HG02943 (cell line): ENCODE data around the gene GPR84.
"Not testable (repeated sequence)": the region's sequence is repeated elsewhere in the genome, so short reads cannot be mapped to it uniquely, and the experiment has no call there.

Experiments used
- ATAC-seq: cut with Tn5 transposase; IDR thresholded peaks from one replicate; pipeline ENCODE4 v1.9.1; 2021; ENCODE audit warnings: mild to moderate bottlenecking, low read depth, moderate library complexity; ENCODE audit not compliant: unreplicated experiment

GPR84 gene

DNA sequence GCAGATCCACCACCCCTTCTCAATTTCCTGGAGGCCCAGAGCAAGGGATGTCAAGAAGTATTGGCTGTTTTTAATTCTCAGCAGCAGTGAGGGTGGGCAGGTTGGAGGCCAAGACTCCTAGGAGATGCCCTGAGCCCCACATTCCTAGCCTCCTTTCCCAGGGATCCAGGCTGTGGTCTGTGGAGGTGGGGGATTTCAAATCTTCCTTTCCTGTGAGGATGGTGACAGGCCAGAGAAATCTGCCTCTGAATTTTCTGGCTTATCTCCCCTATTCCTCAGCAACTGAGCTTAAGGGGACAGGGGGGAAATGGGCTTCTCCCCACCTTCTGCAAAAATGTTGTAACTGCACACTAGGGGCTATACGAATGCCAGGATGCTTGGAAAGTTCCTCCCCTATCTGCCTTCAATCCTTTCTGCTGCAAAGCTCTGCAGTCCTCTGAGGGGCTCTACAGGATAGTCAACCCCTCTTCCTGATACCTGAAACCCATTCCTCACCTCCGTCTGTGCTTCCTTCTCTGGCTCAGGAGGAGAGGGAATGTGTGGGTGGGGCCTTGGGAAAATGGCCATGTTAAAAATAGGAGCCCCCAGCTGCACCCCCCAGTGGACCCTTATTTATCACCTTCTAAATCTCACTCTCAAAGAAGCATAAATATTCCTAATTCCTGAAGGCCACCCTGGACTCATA lies 6.6 kb downstream of the GPR84 start:
- no peak for ATAC-seq

DNA sequence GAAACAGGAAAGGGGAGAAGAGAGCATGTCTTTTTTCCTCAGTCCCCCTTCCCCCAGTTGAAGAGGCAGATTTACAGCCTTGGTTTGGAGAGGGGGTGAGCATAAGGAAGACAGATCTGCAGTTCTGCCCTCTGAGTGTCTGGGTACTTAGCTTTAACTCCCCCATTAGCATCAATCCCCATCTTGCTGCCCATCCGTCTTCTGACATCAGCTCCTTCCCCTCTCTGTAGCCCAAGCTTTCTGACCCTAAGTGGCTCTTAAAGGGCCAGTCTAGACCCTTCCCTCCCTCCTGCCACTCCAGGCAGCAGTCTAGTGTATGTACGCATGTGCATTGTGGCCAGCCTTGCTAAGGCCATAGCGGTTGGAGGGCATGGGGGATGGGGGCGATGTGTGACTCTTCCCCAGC lies 7.3 kb downstream of the GPR84 start:
- no peak for ATAC-seq

DNA sequence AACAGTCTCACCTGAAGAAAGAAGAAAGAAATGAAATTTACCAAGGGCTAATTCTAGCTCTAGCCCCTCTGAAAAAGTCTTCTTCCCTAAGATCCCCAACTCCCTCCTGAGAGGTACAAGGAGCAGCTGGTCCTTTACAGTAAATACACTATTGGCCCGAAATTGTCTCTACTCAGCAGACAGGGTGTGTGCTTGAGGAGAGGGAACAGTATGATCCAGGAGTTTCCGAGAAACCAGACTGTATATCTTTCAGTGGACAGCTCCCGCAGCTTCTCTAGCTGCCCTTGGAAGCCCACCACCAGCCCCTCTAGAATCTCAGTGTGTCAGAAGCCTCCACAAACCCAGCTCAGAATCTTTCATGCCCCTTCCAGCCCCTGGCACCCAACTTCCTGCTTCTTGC lies 8.1 kb downstream of the GPR84 start:
- no peak for ATAC-seq

DNA sequence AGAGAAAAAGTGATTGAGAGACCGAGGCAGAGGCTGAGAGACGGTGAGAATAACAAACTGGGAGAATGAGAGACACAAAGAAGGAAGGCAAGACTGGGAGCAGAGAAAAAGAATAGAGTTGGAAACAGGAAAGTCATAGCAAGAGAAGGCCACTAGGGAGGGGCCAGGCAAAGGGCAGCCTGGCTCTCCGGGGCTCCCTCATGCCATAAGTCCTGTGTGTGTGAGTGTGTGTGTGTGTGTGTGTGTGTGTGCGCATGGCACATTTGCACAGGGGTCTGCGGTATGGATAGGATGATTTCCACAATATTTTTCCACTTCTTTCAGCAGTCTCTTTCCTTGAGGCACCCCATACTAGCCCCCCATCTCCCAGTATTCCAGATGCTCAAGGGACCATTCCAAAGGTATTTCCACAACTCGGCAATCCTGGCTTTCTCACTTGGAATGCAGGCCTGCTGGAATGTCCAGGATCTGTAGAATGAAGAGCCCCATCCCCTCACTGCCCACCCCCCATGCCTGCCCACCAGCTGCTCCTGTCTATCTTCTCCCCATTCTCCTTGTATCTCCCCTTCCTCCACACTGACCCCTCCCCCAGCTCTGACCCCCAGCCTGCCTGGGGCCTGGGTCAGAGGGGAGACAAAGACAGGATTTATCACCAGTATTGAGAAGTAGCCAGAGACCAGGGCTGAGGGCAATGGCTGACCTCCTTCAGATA lies 9.0 kb downstream of the GPR84 start:
- no peak for ATAC-seq

DNA sequence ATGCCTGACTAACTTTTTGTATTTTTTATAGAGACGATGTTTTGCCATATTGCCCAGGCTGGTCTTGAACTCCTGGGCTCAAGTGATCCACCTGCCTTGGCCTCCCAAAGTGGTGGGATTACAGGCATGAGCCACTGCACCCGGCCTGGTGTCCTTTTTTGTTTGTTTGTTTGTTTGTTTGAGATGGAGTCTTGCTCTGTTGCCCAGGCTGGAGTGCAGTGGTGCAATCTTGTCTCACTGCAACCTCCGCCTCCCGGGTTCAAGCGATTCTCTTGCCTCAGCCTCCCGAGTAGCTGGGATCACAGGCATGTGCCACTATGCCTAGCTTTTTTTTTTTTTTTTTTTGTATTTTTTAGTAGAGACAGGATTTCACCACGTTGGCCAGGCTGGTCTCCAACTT lies 10.0 kb downstream of the GPR84 start:
- ATAC-seq, result not testable (repeated sequence)

DNA sequence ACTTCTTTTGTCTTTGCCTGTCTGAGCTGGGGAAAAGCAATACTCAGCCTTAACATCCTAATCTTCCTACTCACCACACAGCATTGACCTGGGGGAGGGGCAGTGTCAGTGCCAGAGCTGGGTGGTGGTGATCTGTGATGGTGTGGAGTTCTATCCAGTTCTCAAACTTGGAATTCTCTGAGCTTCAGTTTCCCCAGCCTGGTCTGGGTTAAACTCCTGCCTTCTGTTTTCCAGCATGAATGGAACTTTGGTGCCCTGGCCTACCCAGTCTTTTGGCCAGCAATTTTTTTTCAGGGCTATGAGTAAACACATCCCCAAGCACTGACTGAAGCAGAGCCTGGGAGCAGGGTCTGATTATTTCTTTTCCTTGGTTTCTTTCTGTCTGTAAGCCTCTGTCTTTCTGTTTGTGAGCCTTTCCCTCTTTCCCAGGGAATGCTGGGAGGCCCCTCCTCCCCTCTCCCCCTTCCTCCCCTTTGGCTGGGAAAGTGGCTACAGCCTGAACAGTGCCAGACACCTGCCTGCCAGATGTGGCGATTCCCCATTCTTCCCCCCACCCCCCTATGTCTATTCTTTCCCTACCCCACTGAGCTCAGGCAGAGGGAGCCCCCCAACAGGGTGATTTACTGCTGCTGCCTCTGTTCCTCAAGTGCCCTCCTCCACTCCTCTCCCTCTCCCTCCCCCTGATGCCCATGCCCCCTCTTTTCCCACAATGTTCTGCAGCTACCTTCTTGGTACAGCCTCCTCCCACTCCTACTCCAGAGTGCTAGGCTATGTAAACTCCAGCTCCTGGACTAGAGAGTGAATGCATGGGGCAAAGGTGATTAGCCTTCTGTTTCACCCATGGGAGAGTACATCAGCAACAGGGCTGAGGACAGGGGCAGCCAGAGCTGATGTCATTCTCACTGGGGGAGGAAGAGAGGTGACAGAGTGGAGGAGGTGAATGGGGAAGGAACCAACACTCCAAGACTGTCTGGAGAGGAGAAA lies 11.1 kb downstream of the GPR84 start:
- ATAC-seq, result no peak

DNA sequence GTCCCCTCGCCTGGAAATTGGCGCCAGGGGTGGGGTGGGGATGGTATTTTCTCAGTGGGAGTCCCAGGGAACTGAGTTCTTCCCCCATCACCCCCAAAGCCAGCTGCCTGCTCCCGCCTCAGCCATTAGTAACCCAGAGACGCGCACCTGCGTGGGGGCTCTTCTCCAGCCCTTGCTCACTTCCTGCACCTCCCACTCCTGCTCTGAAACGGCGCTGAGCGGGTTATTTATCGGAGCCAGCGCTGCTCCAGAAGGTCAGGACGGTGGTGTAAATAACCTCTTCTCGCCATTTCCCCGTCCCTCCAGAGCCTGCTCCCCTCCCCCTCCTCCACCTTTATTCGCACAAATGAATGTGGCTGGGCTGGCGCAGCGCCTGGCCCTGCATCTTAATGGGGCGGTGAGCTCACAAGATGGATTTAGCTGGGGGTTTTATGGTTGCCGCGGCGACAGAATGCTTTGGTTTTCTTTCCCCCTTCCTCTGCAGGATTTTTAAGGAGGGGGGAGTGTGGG lies 12.2 kb downstream of the GPR84 start:
- no peak for ATAC-seq

DNA sequence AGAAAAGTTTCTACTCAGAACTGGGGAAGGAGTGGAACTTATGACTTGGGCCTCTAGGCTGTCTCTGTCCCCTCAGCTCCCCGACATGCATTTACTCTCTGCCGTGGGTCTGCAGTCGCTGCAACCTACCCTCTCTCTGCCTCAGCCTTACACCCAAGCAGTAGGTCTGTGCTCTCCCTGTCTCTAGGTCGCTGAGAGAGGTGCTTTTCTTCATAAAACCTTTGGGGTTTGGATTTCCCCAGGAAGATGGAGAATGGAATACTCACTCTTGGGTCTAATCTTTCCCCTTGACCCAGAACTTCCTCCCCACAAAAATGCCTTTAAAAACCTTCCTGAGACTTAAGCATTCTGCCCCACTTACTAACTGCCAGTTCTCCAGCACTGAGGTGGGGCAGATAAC lies 12.9 kb downstream of the GPR84 start:
- no peak for ATAC-seq

DNA sequence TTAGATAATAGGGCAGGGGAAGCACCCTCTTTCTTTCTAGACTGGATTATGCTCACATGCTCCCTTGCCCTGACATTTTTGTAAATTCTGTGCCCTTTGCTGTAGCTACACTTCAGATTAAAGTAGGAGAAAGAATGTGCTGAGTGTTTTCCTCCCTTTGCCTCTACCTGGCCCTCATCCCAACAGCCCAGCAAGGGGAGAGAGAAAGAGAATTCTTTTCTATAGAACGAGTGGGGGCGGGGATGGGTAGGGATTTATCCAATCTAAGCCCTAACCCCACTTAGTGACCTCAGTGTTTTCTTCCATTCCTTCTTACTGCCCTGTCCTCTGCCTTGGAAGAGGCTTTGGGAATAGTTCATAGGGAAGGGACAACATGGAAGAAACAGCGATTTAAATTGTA lies 13.5 kb downstream of the GPR84 start:
- ATAC-seq, result no peak

DNA sequence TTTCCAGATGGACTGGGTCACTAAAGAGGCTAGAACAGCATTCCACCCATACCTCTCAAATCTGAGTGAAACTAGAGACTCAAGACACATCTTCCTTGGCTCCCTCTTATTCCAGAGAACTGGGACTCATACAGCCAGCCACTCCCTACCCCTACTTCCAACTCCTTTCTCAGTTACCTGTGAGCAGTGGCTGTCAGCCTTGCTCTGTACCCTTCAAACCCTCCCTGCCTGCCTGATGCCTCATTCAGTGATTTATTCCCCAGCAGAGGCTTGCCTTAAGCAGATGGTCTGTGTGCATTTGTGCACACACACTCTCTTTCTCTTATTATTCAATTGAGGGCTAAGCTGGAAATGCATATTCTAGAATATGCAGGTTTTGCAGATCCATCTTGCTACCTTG lies 14.6 kb downstream of the GPR84 start:
- ATAC-seq, result no peak

DNA sequence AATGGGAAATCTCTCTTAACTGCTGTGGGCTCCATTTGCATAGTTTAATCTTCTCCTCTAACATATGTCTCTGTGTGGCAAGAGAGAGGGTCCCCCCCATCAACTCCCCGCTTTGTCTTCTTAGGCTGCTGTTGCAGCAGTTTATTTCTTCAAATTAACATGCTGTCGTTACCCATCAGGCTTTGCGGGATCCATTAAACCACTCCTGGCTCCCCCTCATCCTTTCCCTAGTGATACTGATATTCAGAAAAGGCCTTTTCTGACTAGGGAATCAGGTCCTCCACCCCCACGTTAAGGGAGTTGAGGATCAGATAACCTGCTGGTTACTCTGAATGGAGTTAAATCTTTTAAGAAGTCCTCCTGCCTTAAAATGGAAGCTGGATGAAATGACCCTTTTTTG lies 15.2 kb downstream of the GPR84 start:
- ATAC-seq, result no peak

DNA sequence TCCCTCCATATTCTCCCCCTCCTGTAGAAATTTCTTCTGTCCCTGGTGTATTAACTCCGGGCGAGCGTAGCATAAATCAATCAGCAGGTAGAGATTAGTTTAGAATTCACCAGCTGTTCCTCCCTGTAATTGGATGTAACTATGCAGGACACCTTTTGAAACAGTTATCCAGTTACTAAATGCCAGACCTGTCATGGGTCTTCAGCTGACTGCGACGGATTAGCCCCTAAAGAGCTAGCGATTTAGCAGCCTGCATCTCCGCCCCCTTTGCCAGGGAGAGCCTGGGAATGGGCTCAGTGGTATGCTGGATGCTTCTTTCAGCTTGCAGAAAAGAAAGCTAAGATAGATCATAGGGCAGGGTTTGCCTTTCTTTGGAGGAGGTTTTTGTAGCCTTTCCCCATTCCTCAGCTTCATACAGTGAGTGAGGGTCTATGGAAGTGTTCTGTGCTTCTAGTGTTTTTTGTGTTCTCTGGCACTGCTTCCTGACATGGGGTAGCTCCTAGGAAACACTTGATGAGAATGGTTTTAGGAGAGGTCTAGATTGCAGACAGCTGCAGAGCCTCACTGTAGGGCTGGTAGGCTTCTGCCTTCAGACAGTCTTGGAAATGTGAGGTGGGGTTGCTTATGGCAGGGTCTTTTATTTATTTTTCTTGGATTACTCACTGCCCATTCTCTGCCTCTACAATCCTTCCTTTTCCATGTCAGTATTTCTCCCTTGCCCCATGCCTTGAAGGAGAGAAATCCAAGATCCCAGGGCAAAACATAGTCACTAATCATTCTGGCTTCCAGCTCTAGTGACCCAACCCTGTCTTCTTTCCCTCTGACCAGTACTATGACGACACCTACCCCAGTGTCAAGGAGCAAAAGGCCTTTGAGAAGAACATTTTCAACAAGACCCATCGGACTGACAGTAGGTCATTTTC lies 22.6 kb downstream of the GPR84 start:
- no peak for ATAC-seq

DNA sequence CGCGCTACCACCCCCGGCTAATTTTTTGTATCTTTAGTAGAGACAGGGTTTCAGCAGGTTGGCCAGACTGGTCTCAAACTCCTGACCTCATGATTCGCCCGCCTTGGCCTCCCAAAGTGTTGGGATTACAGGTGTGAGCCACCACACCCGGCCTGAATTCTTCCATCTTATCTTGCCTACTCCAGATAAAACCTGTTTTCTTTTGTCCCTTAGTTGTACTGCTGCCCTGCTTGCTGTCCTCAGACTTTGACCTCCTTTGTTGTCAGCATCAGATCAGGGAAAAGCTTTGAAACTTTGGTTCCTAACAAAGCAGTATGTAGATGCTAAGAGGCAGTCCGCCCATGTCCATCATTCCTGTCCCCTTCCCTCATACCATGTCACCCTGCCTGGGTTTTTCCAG lies 23.4 kb downstream of the GPR84 start:
- no peak for ATAC-seq

DNA sequence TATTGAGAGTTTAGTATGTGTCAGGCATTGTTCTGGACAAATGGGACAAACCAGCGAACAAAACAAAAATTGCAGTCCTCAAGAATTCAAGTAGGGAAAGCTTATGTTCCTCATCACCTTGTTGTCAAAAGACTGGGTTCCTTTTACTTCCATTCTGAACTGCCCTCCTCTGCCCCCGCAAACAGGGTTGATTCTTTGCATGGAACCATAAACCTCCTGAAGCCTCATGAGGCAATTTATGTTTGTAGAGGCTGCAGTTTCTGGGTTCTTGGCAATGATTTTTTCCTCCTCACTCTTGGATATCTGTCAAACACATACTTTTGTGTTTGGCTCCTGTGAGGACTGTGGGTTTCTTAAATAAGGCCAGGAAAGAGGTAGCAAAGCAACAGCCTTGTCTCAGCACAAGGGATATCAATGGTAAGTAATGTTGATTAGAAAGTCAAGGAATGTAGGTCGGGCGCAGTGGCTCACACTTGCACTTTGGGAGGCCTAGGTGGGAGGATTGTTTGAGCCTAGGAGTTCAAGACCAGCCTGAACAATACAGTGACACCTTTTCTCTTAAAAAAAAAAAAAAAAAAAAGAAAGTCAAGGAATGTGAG lies 25.5 kb downstream of the GPR84 start:
- ATAC-seq, result no peak

DNA sequence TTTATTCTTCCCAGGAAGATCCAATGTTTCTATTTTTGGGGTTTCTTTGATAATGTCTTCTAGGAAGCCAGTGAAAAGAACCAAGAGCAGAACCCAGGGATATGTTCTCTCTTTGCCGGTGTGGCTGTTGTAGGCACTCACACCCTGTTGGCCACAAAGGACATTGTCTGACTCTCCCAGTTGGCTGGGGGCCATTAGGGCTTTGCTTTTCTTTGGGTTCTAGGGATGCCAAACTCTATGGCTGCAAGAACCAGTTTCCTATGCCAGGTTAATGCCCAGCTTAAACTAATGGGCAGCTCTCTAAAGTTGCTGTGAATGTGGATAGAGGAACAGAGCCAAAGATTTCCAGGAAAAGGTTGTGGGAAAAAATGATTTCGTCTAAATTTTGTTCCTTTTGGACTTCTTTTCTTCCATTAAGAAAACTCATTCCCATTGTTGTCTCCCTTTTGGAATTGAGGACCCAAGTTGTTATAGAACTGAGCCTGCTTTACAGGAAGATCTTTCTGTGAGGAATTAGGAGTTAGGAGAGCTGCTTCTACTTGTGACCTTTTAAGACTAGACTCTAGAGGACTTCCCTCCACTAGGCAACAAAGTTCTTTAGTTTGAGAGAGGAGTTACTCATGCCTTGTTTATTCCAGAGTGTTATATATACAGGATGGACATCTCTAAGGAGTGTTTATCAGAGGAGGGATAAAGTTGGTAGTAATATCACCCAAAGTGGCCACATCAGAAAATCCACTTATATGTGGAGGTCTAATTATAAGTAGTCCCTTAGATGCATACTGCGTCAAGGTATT lies 26.2 kb downstream of the GPR84 start:
- ATAC-seq, result no peak

DNA sequence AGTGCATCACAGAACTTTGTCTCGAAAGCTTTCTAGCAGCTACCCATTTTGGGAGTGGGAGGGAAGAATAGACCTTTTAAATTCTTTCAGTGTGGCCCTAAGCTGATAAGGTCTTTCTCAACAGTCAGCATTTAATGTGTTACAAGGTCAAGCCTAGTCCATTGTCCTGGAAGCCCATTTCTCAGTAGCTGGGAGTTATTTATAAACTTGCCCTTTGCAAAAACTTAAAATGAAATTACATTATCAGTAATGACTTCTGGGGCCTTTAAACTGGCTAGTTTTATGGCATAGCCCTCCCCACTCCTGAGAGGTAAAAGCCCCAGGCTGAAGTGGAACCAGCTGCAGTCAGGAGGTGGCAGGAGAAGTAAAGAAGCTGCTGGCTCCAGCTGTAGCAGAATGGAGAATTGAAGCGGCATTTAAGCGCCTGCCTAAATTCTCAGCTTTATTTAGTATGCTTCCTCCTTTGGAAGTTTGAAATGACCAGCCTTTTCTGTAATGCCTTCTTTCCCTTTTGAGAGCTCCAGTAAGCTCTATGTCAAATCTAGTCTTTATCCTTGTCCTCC lies 26.9 kb downstream of the GPR84 start:
- ATAC-seq, result no peak

DNA sequence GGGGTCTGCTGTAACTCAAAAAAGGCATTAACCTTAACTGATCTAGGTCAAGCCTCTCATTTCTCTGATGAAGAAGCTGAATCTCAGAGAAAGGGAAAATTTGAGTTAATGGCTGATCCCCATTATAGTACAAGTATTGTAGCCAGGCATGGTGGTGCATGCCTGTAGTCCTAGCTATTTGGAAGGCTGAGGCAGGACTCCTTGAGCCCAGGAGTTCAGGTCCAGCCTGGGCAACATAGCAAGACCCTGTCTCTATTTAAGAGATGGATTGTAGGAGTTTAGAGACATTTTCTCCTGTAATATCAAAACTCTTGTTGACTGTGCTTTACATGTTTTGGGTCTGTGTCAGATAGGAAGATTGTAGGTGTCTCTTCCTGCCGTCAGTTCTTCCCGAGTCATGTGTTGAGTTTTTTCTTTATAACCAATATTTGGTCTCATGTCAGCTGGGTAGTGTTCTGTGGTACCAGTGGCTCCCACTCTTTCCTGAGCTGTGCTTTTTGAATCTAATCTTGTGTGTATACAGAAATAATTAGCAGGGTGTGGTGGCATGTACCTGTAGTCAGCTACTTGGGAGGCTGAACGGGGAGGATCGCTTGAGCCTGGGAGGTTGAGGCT lies 30.8 kb downstream of the GPR84 start:
- ATAC-seq, result no peak

DNA sequence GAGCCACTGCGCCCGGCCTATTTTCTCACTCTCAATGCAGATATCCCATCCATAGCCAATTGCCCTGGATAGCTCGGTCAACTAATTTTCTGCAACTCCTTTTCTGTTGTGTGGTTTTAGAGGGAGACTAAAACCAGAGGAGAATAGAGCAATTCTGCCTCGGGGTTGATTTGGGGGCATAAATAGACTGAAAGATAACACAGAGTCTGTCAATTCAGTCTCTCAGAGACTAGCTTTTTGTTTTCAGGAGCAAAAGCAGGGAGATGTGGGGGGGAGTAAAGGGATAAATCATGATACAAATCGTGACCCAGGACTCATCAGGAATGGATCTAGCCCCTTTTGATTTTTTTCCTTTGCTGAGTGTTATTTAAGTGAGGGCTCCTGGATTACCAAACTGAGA lies 32.8 kb downstream of the GPR84 start:
- no peak for ATAC-seq
